ENCODE measurements around the gene EMILIN2.

- TF ChIP-seq CTCF (conservative IDR thresholded peaks at IDR 0.05): no peak
- TF ChIP-seq EZH2 (IDR thresholded peaks at IDR 0.05; ENCODE audit: low read depth): no peak
Measured at GRCh38 chr18:2906704-2907549, 60.1 kb downstream of the EMILIN2 start.

Measured in PC-9 (cell line).